ENCODE results near the gene GAS6.

The GAS6 gene

DNA sequence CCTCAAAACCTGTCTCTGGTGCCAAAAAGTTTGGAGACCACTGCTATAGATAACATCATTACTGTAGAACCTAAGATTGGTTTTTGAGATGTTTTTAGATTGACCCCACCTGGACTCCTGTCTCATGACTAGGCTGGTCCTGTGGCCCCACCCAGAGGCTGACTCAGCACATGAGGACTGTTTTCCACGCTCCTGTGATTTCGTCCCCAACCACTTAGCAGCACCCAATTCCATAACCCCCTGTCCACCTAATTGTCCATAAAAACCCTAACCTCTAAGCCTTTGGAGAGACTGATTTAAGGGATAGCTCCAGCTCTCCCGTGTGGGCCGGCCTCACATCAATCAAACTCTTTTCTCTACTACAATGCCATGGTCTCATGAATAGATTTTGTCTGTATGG is 25.6 kb upstream of the GAS6 start:
- TF ChIP-seq L3MBTL2 (conservative IDR thresholded peaks at IDR 0.05) (no peak), NFRKB (IDR thresholded peaks at IDR 0.05) (no peak), LEF1 (IDR thresholded peaks at IDR 0.05; ENCODE audit: borderline replicate concordance) (no peak), SP1 (IDR thresholded peaks at IDR 0.05) (no peak), SUZ12 (IDR thresholded peaks at IDR 0.05) (no peak), BHLHE40 (IDR thresholded peaks at IDR 0.05; ENCODE audit: borderline replicate concordance) (no peak), ZNF384 (IDR thresholded peaks at IDR 0.05) (no peak), FOXM1 (IDR thresholded peaks at IDR 0.05; ENCODE audit: borderline replicate concordance) (no peak)
- no peak for DNase-seq (ENCODE audit: extremely low spot score)
- ChIA-PET CTCF (no interaction called here), POLR2A (interaction anchor here (0.9 kb wide), 1 partner anchor 334 kb away, joined by 3 read pairs; no protein-coding TSS in a partner anchor)

DNA sequence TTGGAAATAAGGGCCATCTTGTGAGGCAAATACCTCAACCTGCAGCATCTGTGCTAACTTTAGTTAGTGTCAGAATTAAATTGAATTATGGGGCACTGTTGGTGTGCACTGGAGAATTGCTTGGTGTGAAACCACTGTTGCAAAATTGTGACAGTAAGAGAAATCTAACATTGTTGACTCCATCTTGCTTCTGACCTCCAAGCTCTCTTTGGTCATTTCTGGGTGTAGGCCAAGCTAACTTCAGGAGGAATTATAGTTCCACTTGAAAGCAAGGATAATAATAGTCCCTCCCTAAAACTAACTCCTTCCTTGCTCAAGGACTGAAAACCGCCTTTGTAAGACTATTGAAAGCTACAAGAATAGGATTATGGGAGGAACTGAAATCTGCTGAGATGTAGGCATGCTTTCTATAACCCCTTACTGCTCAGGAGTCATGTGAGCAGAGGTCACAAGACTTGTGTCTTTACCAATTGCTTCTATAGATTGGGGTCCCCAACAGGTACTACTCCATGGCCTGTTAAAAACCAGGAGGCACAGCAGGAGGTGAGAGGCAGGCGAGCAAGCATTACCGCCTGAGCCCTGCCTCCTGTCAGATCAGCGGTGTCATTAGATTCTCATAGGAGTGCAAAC is 24.9 kb upstream of the GAS6 start:
- CTCF ChIA-PET = no interaction called here
- DNase-seq (ENCODE audit: extremely low spot score) = no peak
- TF ChIP-seq L3MBTL2 (conservative IDR thresholded peaks at IDR 0.05) (no peak), FOXA1 (IDR thresholded peaks at IDR 0.05) (no peak), SP1 (IDR thresholded peaks at IDR 0.05) (no peak), TARDBP (IDR thresholded peaks at IDR 0.05) (no peak), HDGF (IDR thresholded peaks at IDR 0.05; ENCODE audit: borderline replicate concordance) (no peak), LEF1 (IDR thresholded peaks at IDR 0.05; ENCODE audit: borderline replicate concordance) (no peak), SUZ12 (IDR thresholded peaks at IDR 0.05) (no peak), BHLHE40 (IDR thresholded peaks at IDR 0.05; ENCODE audit: borderline replicate concordance) (no peak), ELF4 (IDR thresholded peaks at IDR 0.05) (no peak), FOXK2 (IDR thresholded peaks at IDR 0.05) (no peak), ARNT (IDR thresholded peaks at IDR 0.05) (no peak), FOXM1 (IDR thresholded peaks at IDR 0.05; ENCODE audit: borderline replicate concordance) (no peak), NFRKB (IDR thresholded peaks at IDR 0.05) (no peak), ZNF384 (IDR thresholded peaks at IDR 0.05) (no peak), CTBP1 (IDR thresholded peaks at IDR 0.05; ENCODE audit: borderline replicate concordance) (no peak)
- TF ChIP-seq, protein P1, sequence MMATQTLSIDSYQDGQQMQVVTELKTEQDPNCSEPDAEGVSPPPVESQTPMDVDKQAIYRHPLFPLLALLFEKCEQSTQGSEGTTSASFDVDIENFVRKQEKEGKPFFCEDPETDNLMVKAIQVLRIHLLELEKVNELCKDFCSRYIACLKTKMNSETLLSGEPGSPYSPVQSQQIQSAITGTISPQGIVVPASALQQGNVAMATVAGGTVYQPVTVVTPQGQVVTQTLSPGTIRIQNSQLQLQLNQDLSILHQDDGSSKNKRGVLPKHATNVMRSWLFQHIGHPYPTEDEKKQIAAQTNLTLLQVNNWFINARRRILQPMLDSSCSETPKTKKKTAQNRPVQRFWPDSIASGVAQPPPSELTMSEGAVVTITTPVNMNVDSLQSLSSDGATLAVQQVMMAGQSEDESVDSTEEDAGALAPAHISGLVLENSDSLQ (IDR thresholded peaks at IDR 0.05) = no peak
- POLR2A ChIA-PET = no interaction called here

DNA sequence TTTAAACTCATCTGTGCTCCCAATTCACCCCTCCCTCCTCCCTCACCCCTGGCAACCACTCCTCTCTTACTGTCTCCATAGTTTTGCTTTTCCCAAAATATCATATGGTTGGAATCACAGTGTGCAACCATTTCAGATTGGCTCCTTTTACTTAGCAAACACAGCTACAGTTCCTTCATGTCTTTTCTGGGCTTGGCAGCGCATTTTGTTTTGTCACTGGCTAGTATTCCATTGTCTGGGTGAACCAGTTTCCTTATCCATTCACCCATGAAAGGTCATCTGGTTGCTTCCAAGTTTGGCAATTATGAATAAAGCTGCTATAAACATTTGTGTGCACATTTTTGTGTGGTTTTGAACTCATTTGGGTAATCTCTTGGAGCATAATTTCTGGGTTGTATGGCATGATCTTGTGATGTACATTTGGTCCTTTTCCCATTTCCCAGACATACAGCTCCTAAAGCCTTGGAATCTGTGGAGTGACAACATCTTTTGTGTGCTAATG is 23.9 kb upstream of the GAS6 start:
- ChIA-PET CTCF (no interaction called here), POLR2A (no interaction called here)

DNA sequence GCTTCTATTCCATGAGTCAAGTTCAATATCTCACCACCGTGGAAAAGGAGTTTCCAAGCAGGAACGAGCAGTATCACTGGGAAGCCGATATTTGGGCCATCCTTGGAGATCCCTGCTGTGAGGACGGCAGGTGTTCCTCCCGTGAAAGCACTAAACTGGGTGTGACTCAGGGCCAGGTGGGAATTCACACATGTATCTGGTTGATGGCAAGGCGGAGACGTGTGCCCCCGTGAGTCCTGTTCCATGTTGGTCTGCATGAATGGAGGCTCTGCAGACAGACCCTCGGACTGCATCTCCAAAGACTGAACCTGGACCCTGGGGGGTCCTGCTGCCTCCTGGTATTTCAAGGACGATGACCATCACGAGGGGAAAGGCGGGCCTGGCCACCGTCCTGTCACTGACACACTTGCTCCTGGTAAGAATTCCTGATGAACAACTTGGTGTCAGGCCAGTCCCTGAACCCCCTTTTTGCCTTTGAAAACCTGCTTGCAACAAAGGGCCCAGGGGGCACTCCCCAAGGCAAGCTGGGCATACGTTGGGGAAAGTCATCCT is 22.8 kb upstream of the GAS6 start:
- no peak for DNase-seq (ENCODE audit: extremely low spot score)
- ChIA-PET POLR2A (no interaction called here), CTCF (no interaction called here)
- no peak for TF ChIP-seq ZNF384 (IDR thresholded peaks at IDR 0.05)
- no peak for TF ChIP-seq ELF4 (IDR thresholded peaks at IDR 0.05)
- no peak for TF ChIP-seq FOXA1 (IDR thresholded peaks at IDR 0.05)
- TF ChIP-seq TARDBP (IDR thresholded peaks at IDR 0.05) = no peak

More for the DNA sequence above, 23.9 kb upstream of the GAS6 start:
- DNase-seq (ENCODE audit: extremely low spot score) = no peak
- TF ChIP-seq ZNF384 (IDR thresholded peaks at IDR 0.05) (no peak), FOXM1 (IDR thresholded peaks at IDR 0.05; ENCODE audit: borderline replicate concordance) (no peak), CTBP1 (IDR thresholded peaks at IDR 0.05; ENCODE audit: borderline replicate concordance) (no peak), FOXA1 (IDR thresholded peaks at IDR 0.05) (no peak), HDGF (IDR thresholded peaks at IDR 0.05; ENCODE audit: borderline replicate concordance) (no peak), L3MBTL2 (conservative IDR thresholded peaks at IDR 0.05) (no peak), ELF4 (IDR thresholded peaks at IDR 0.05) (no peak), TARDBP (IDR thresholded peaks at IDR 0.05) (no peak), NFRKB (IDR thresholded peaks at IDR 0.05) (no peak)

DNA sequence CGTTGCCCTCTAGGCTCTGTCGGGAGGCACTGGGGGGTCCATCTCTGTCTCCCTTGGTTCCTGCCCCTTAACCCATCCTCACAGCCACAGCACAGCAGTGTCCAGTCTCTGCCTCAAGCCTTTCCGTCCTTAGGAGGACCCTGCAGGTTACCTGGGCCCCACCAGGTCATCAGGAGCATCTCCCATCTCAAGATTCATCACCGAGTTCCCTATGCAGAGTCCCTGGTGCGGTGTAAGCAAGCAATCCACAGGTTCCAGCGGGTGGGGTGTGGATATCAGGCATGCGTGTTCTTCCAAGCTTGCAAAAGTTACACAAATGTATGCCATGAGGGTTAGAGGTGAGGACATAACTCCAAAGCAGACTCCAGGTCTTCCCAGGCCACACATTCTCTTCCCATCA is 20.9 kb upstream of the GAS6 start:
- no peak for DNase-seq (ENCODE audit: extremely low spot score)
- TF ChIP-seq LEF1 (IDR thresholded peaks at IDR 0.05; ENCODE audit: borderline replicate concordance) (no peak), L3MBTL2 (conservative IDR thresholded peaks at IDR 0.05) (no peak), TARDBP (IDR thresholded peaks at IDR 0.05) (no peak), FOXA1 (IDR thresholded peaks at IDR 0.05) (no peak), ZNF384 (IDR thresholded peaks at IDR 0.05) (no peak), FOXK2 (IDR thresholded peaks at IDR 0.05) (no peak), CTBP1 (IDR thresholded peaks at IDR 0.05; ENCODE audit: borderline replicate concordance) (no peak)
- TF ChIP-seq, protein P1 (IDR thresholded peaks at IDR 0.05) = no peak
- CTCF ChIA-PET = no interaction called here
- POLR2A ChIA-PET = no interaction called here

DNA sequence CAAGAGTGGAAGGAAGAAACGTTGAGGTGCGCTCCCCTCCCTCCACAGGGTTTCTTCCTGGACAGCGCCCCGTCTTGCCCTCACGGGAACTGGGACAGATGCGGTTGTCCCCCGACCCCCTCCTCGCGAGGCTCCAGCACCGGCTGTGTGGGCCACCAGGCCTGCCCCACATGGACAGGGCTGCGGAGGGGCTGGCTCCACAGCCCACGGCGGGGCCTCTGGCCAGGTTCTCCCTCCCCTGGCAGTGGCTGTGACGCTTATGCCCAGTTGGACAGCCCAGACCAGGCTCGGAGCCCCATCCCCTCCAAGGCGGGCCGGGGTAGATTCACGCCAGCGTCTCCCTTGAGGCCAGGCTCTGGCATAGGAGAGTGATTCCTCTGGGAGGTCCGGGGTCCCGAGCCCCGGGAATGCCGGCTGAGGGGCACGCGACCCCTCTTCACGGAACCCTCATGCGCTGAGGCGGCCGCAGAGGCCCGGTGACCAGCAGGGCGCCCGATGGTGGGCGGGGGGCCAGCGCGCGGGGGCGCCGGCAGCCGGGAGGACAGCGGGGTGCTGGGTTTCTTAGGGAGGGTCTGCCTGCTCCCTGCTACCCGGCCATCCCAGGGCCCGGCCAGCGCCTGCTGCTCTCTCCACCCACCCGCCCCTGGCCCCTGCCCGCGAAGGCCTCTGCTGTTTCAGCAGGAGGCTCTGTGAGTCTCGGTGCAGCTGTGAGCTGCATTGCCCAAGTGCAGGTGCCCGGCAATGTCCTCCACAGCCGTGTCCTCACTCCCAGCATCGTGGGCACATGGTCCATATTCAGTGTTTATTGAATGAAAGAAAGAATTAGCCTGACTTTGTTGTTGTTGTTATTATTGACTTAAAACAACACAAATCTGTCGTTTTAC is 20.3 kb upstream of the GAS6 start:
- TF ChIP-seq HDGF (IDR thresholded peaks at IDR 0.05; ENCODE audit: borderline replicate concordance) = no peak
- TF ChIP-seq TARDBP (IDR thresholded peaks at IDR 0.05) = no peak
- TF ChIP-seq, protein P1 (IDR thresholded peaks at IDR 0.05) = no peak
- no peak for TF ChIP-seq SP1 (IDR thresholded peaks at IDR 0.05)
- TF ChIP-seq L3MBTL2 (conservative IDR thresholded peaks at IDR 0.05) = no peak
- no peak for TF ChIP-seq ARNT (IDR thresholded peaks at IDR 0.05)
- ChIA-PET POLR2A (no interaction called here), CTCF (no interaction called here)
- DNase-seq (ENCODE audit: extremely low spot score) = no peak
